ENCODE results near the gene UTF1.

UTF1 gene

GRCh38 chr10:133208466-133208865 is 21.6 kb upstream of the UTF1 start:
- no peak for TF ChIP-seq CTCF (IDR thresholded peaks at IDR 0.05; ENCODE audit: borderline replicate concordance, control extremely low read depth, extremely low read depth, insufficient read depth, missing control alignments)
- no peak for DNase-seq (ENCODE audit: low spot score)
- in situ Hi-C loops (cut with MboI; ENCODE audit: low sequenced_read_pairs, unreplicated experiment) = no loop called here

GRCh38 chr10:133209117-133209516 is 20.9 kb upstream of the UTF1 start:
- no peak for TF ChIP-seq CTCF (IDR thresholded peaks at IDR 0.05; ENCODE audit: borderline replicate concordance, control extremely low read depth, extremely low read depth, insufficient read depth, missing control alignments)
- no peak for DNase-seq (ENCODE audit: low spot score)
- in situ Hi-C loops (cut with MboI; ENCODE audit: low sequenced_read_pairs, unreplicated experiment) = no loop called here

DNA sequence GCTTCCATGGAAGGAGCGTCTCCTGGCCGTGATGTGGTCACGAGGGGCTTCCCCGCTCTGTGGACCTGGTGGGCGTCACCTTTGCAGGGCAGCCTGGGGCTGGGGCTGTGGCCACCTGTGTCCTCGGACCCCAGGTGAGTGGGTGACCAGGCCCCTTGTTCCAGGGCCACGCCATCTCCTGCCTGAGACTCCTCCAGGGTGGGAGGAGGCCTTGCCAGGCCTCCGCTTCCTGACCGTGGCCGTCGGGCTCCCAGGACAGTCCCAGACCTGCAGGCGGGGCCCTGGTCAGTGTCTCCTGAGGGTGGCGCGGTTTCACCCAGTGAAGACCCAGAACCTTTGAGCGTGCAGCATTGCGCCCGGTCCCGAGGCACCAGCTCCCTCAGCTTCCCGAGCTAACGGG is 20.4 kb upstream of the UTF1 start:
- DNase-seq (ENCODE audit: low spot score) = no peak
- no peak for TF ChIP-seq CTCF (IDR thresholded peaks at IDR 0.05; ENCODE audit: borderline replicate concordance, control extremely low read depth, extremely low read depth, insufficient read depth, missing control alignments)
- in situ Hi-C loops (cut with MboI; ENCODE audit: low sequenced_read_pairs, unreplicated experiment) = no loop called here

- DNase-seq (ENCODE audit: low spot score) = no peak
- TF ChIP-seq CTCF (IDR thresholded peaks at IDR 0.05; ENCODE audit: borderline replicate concordance, control extremely low read depth, extremely low read depth, insufficient read depth, missing control alignments) = no peak
- in situ Hi-C loops (cut with MboI; ENCODE audit: low sequenced_read_pairs, unreplicated experiment) = no loop called here
Measured at GRCh38 chr10:133210398-133211140, 19.4 kb upstream of the UTF1 start.

DNA sequence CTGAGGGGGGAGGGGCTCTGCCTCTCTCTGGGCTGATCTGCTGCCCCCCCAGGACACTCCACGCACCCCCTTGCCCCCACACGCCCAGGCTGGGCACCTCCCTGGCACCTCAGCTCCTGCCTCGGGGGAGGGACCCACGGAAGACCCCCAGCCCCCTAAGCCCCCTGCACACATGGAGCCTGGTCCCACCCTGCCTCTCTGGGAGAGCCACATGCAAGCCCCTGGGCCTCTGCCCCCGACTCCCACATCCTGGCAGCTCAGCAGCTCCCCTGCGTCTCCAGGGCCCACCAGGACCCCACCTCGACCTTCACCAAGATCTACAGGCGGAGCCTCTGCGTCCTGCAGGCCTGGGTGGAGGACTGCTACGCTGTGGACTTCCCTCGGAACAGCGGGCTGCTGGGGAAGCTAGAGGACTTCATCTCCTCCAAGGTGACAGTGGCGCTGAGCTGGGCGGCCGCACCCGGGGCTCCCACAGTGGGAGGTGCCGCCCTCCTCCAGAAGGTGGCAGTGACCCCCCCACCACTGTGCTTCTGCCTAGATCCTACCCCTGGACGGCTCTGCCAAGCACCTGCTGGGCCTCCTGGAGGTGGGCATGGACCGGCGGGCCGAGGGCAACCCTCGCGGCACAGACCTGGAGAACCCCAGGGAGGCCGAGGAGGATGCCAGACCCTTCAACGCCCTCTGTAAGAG is 18.7 kb upstream of the UTF1 start:
- no peak for TF ChIP-seq CTCF (IDR thresholded peaks at IDR 0.05; ENCODE audit: borderline replicate concordance, control extremely low read depth, extremely low read depth, insufficient read depth, missing control alignments)
- in situ Hi-C loops (cut with MboI; ENCODE audit: low sequenced_read_pairs, unreplicated experiment) = no loop called here
- no peak for DNase-seq (ENCODE audit: low spot score)

GRCh38 chr10:133211959-133212852 is 17.8 kb upstream of the UTF1 start:
- TF ChIP-seq CTCF (IDR thresholded peaks at IDR 0.05; ENCODE audit: borderline replicate concordance, control extremely low read depth, extremely low read depth, insufficient read depth, missing control alignments) = no peak
- in situ Hi-C loops (cut with MboI; ENCODE audit: low sequenced_read_pairs, unreplicated experiment) = no loop called here
- no peak for DNase-seq (ENCODE audit: low spot score)
